ENCODE data around the gene MIA. TPM values are rescaled to one million over a fixed set of nuclear protein-coding genes. Genes with fewer than 3 reads are reported as not detected.
"Not testable (repeated sequence)": the region's sequence is repeated elsewhere in the genome, so short reads cannot be mapped to it uniquely, and the experiment has no call there.

MIA gene
- total RNA-seq, 1 donor from 2014 or later: 0.57 TPM

- intact Hi-C loops (cut with micrococcal nuclease): no loop called here
These were observed 39.9 kb downstream of the MIA start for GRCh38 chr19:40815223-40815622.

DNA sequence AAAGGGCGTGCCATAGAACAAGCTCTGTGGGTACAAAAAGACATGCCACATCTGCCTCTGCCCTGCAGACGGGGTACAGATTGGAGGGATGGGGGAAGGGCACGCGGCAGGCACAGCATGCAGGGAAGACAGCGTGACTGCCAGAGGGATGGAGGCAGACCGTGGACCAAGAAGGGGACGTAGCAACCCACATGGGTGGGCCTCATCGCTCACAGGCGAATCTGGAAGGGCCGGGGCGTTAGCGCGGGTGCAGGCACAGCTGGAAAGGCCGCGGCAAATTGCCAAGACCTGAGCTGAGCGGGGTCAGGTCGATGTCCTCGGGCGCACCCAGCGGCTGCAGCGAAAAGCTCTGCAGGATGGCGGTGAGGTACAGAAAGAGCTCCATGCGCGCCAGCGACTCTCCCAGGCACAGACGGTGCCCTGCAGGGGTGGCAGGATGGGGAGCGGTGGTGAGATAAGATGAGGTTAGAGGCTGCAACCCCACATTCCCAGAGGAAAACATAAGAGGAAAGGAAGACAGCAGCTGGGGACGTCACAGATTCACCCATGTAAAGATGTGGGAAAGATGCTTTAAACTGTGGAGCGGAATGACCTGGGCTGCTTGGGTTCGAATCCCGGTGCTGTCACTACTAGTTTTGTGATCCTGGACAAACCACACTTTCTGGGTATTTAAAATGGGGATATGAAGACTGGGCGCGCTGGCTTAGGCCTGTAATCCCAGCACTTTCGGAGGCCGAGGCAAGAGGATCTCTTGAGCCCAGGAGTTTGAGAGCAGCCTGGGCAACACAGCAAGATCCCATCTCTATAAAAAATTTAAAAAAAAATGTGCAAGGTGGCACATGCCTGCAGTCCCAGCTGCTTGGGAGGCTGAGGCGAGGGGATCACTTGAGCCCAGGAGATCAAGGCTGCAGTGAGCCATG is 43.4 kb downstream of the MIA start:
- intact Hi-C loops (cut with micrococcal nuclease): loop anchor here (1.0 kb wide), 1 partner anchor 155 kb away; no protein-coding TSS in a partner anchor

GRCh38 chr19:40819479-40820234 is 44.3 kb downstream of the MIA start:
- intact Hi-C loops (cut with micrococcal nuclease): loop anchor here (1.0 kb wide), 1 partner anchor 156 kb away; no protein-coding TSS in a partner anchor

DNA sequence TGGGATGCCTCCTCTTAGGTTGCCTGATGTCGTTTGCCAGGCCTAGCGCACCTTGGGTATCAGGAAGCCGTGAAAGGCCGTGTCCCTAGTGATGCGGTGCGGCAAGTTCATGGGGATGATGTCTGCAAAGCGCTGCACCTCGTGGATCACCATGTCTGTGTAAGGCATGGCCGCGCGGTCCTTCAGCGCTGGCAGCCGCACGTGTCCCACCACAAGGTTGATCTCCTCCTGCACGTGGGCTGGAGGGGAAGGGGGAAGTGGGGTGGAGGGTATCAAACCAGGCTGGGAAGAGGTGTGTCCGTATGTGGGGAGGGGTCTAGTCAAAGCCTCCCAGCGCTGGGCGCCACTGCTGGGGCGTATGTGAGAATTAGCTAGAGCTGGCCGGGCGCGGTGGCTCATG is 46.8 kb downstream of the MIA start:
- intact Hi-C loops (cut with micrococcal nuclease): no loop called here

GRCh38 chr19:40822704-40823553 is 47.6 kb downstream of the MIA start:
- intact Hi-C loops (cut with micrococcal nuclease): not testable (repeated sequence)

- intact Hi-C loops (cut with micrococcal nuclease): not testable (repeated sequence)
These were observed 49.6 kb downstream of the MIA start for GRCh38 chr19:40824916-40825315.

- intact Hi-C loops (cut with micrococcal nuclease): not testable (repeated sequence)
These were observed 50.3 kb downstream of the MIA start for GRCh38 chr19:40825460-40826095.

- intact Hi-C loops (cut with micrococcal nuclease): not testable (repeated sequence)
These were observed 51.0 kb downstream of the MIA start for GRCh38 chr19:40826312-40826698.

DNA sequence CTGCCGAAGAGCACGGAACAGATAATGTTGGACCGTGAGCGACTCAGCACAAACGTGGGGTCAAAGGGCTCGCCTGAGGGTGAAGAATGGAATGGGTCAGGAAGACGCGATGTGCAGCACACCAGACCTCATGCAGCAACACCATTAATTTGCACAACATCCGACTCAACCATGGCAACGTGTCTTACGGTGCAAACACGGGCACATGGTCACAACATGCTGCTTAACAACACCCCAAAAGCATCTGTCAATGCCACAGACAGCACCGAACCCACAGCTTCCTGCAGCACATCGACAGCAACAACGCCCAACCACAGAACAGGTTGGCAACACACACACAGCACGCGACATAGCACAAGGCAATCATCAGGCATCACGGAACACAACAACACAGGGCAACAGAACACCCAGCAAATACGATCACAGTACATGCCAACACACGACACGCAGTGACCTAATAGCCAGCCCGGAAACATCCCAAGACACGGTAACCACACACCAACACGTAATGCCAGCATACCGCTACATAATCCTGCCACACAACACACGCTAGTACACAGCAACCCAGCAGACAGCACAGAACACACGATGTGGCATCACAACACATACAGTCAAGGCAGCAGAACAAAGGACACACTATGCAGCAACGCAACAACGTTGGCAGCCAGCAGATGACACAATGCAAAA is 51.5 kb downstream of the MIA start:
- intact Hi-C loops (cut with micrococcal nuclease): not testable (repeated sequence)

Other genes starting within 250 kb of the MIA start
- 141 and 150 TPM in 2 replicates for gene SHKBP1, start 198.6 kb upstream of the MIA start, total RNA-seq
- 52.0 and 62.1 TPM in 2 replicates for gene LTBP4, start 174.2 kb upstream of the MIA start, total RNA-seq
- gene NUMBL, start 84.9 kb upstream of the MIA start, total RNA-seq: 7.5 and 9.0 TPM in 2 replicates
- gene COQ8B, start 58.6 kb upstream of the MIA start, total RNA-seq: 27.1 and 30.6 TPM in 2 replicates
- gene ITPKC, start 58.4 kb upstream of the MIA start, total RNA-seq: 4.7 and 5.1 TPM in 2 replicates
- 16.6 and 17.0 TPM in 2 replicates for gene ACTMAP, start 25.0 kb upstream of the MIA start, total RNA-seq
- 163 TPM in 2 replicates for gene SNRPA, start 24.3 kb upstream of the MIA start, total RNA-seq
- 42.3 and 45.6 TPM in 2 replicates for gene RAB4B, start 2.7 kb downstream of the MIA start, total RNA-seq
- 106 and 118 TPM in 2 replicates for gene EGLN2, start 23.7 kb downstream of the MIA start, total RNA-seq
- gene CYP2A6, start 74.9 kb downstream of the MIA start, total RNA-seq: not detected in 2 replicates
- gene CYP2A7, start 106.7 kb downstream of the MIA start, total RNA-seq: not detected in 2 replicates
- gene CYP2B6, start 215.8 kb downstream of the MIA start, total RNA-seq: not detected in 2 replicates

Measured in T-helper 2 cell treated with Interferon-gamma antibody and Interleukin-4, amounts not matched to agents 100 ng/mL and 5 ng/mL, for 36 hours (primary cell).